Stomach (tissue), 4 donors: Measurements from ENCODE around the gene KDM6A.

Experiments used
- CTCF ChIP-seq, 7 experiments: fragments of 450-650 bp in 4 of 7; fragments of 200-600 bp in 3 of 7; sonication (generic) in 3 of 7; IDR thresholded peaks; one replicate each; pipeline ENCODE4 v1.5.1; 2016 to 2019; ENCODE audit warnings: antibody characterized with exemption in 7 of 7, control low read depth in 2 of 7, mild to moderate bottlenecking in 1 of 7
- EP300 ChIP-seq: sonication (generic); formaldehyde crosslinking; IDR thresholded peaks from one replicate; pipeline ENCODE4 v1.6.1; 2017; ENCODE audit warnings: antibody characterized with exemption
- POLR2A ChIP-seq, 4 donors: fragments of 450-650 bp; IDR thresholded peaks; one replicate each; pipeline ENCODE4 v1.6.1; 2016; ENCODE audit warnings: antibody characterized with exemption in 4 of 4, control low read depth in 2 of 4, mild to moderate bottlenecking in 1 of 4, moderate library complexity in 1 of 4
- POLR2AphosphoS5 ChIP-seq, 3 donors: sonication (generic); formaldehyde crosslinking; IDR thresholded peaks; one replicate each; pipeline ENCODE4 v1.6.1; 2016; ENCODE audit warnings: antibody characterized with exemption in 3 of 3

- no peak for TF ChIP-seq CTCF (IDR thresholded peaks at IDR 0.05)
- no peak for TF ChIP-seq POLR2AphosphoS5 (IDR thresholded peaks at IDR 0.05)
- TF ChIP-seq POLR2A (IDR thresholded peaks at IDR 0.05) = no peak
- TF ChIP-seq EP300 = no peak
Measured at GRCh38 chrX:45026036-45026435, 153.0 kb downstream of the KDM6A start.
